ENCODE data around the gene RIT2.

The RIT2 gene

GRCh38 chr18:42828881-42829280 lies 286.6 kb downstream of the RIT2 start:
- H3K4me3 ChIP-seq (replicated peaks; ENCODE audit: low read depth, low read length) = no peak overlapping the region
- DNase-seq (ENCODE audit: low read depth) = no peak
- no peak for TF ChIP-seq CTCF (IDR thresholded peaks at IDR 0.05; ENCODE audit: low read length, missing control alignments)

GRCh38 chr18:42824178-42824577 lies 291.3 kb downstream of the RIT2 start:
- no peak for TF ChIP-seq CTCF (IDR thresholded peaks at IDR 0.05; ENCODE audit: low read length, missing control alignments)
- DNase-seq (ENCODE audit: low read depth) = no peak

GRCh38 chr18:42822711-42823110 lies 292.8 kb downstream of the RIT2 start:
- no peak for TF ChIP-seq CTCF (IDR thresholded peaks at IDR 0.05; ENCODE audit: low read length, missing control alignments)

More at GRCh38 chr18:42824178-42824577, 291.3 kb downstream of the RIT2 start:
- H3K4me3 ChIP-seq (replicated peaks; ENCODE audit: low read depth, low read length) = no peak overlapping the region

GRCh38 chr18:42821492-42821891 lies 294.0 kb downstream of the RIT2 start:
- TF ChIP-seq CTCF (IDR thresholded peaks at IDR 0.05; ENCODE audit: low read length, missing control alignments) = no peak

More at GRCh38 chr18:42822711-42823110, 292.8 kb downstream of the RIT2 start:
- no peak overlapping the region for H3K4me3 ChIP-seq (replicated peaks; ENCODE audit: low read depth, low read length)
- no peak for DNase-seq (ENCODE audit: low read depth)

GRCh38 chr18:42814618-42815017 lies 300.9 kb downstream of the RIT2 start:
- no peak for TF ChIP-seq CTCF (IDR thresholded peaks at IDR 0.05; ENCODE audit: low read length, missing control alignments)
- DNase-seq (ENCODE audit: low read depth) = no peak
- no peak overlapping the region for H3K4me3 ChIP-seq (replicated peaks; ENCODE audit: low read depth, low read length)

More at GRCh38 chr18:42821492-42821891, 294.0 kb downstream of the RIT2 start:
- no peak for DNase-seq (ENCODE audit: low read depth)
- H3K4me3 ChIP-seq (replicated peaks; ENCODE audit: low read depth, low read length) = no peak overlapping the region

- no peak for TF ChIP-seq CTCF (IDR thresholded peaks at IDR 0.05; ENCODE audit: low read length, missing control alignments)
- H3K4me3 ChIP-seq (replicated peaks; ENCODE audit: low read depth, low read length) = no peak overlapping the region
- DNase-seq (ENCODE audit: low read depth) = no peak
These were observed 301.3 kb downstream of the RIT2 start for GRCh38 chr18:42814184-42814583.

GRCh38 chr18:42813570-42813969 lies 301.9 kb downstream of the RIT2 start:
- TF ChIP-seq CTCF (IDR thresholded peaks at IDR 0.05; ENCODE audit: low read length, missing control alignments) = no peak
- DNase-seq (ENCODE audit: low read depth) = no peak
- no peak overlapping the region for H3K4me3 ChIP-seq (replicated peaks; ENCODE audit: low read depth, low read length)

All from fibroblast of pulmonary artery (primary cell).